Endothelial cell of umbilical vein (primary cell): ENCODE data around the gene GPLD1.

Experiments
- CTCF ChIP-seq, 2 donors: IDR thresholded peaks; 1 replicate in 1 of 2; 2 replicates in 1 of 2; pipeline ENCODE4 v1.5.1; 2011; ENCODE audit warnings: low read length in 2 of 2, mild to moderate bottlenecking in 2 of 2, moderate library complexity in 2 of 2, control low read depth in 1 of 2, inconsistent platforms in 1 of 2, low read depth in 1 of 2; ENCODE audit not compliant: insufficient read depth in 1 of 2; ENCODE audit errors: extremely low read depth in 1 of 2
- EZH2 ChIP-seq: IDR thresholded peaks from 2 replicates; pipeline ENCODE4 v1.6.1; 2012; ENCODE audit warnings: borderline replicate concordance, low read depth, mild to moderate bottlenecking, moderate library complexity, low read length, inconsistent platforms; ENCODE audit not compliant: severe bottlenecking
- FOS ChIP-seq: IDR thresholded peaks from 2 replicates; pipeline ENCODE4 v1.6.1; 2011; ENCODE audit warnings: mild to moderate bottlenecking, low read length, moderate library complexity, borderline replicate concordance; ENCODE audit not compliant: insufficient read depth
- GATA2 ChIP-seq: IDR thresholded peaks from 2 replicates; pipeline ENCODE4 v1.7.0; 2011; ENCODE audit warnings: low read depth, mild to moderate bottlenecking, moderate library complexity, mixed read lengths, low read length; ENCODE audit not compliant: insufficient read length, insufficient read depth
- MAX ChIP-seq: IDR thresholded peaks from 2 replicates; pipeline ENCODE4 v1.6.1; 2011; ENCODE audit not compliant: insufficient read depth, insufficient read length
- POLR2A ChIP-seq: IDR thresholded peaks from 2 replicates; pipeline ENCODE4 v1.6.1; 2012; ENCODE audit warnings: low read depth, mild to moderate bottlenecking, control low read depth, low read length
- POLR2AphosphoS5 ChIP-seq: IDR thresholded peaks from 2 replicates; pipeline ENCODE4 v1.6.1; 2012; ENCODE audit warnings: low read depth, mild to moderate bottlenecking, control low read depth, low read length, moderate library complexity; ENCODE audit not compliant: insufficient read depth

- TF ChIP-seq CTCF (IDR thresholded peaks at IDR 0.05; ENCODE audit: extremely low read depth in 1 of 2, insufficient read depth in 1 of 2, low read depth in 1 of 2, low read length in 2 of 2), result no peak
- no peak for TF ChIP-seq EZH2
- no peak for TF ChIP-seq FOS
- no peak for TF ChIP-seq POLR2A
- TF ChIP-seq POLR2AphosphoS5, result no peak
- TF ChIP-seq MAX, result no peak
- TF ChIP-seq GATA2, result no peak
Observed at GRCh38 chr6:24486065-24486464, 3.3 kb downstream of the GPLD1 start.
